NCI-H446 (cell line): ENCODE results near the gene RNF34.

Experiments
- DNase-seq, 2 experiments: peaks; one replicate each; lab custom pipeline; 2025; lab: John Stamatoyannopoulos, UW

Gene RNF34

DNA sequence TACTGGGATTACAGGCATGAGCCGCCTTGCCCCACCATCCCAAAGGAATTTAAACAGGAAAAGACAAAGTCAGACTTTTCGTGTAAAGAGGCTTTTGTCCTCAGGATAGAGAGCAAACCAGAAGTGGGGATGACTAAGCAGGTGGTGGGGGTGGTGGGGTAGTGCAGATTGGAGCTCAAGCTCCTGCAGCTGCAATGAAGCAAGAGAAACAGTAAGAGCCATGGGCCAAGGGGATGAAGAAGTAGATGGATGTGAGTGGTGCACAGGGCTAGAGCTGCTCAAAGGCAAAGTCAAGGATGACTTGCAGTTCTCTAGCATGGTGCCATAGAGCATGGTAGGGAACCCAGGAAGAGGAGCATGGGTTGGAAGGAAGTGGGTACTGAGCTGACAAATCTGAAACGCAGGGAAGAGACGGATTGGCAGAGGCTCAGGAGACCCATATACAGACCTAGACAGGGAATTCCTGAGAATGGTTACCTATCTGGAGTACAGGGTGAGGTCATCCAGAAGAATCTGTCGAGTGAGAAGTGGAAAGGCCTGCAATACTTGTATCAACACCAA is 11.4 kb upstream of the RNF34 start:
- DNase-seq: no peak

DNA sequence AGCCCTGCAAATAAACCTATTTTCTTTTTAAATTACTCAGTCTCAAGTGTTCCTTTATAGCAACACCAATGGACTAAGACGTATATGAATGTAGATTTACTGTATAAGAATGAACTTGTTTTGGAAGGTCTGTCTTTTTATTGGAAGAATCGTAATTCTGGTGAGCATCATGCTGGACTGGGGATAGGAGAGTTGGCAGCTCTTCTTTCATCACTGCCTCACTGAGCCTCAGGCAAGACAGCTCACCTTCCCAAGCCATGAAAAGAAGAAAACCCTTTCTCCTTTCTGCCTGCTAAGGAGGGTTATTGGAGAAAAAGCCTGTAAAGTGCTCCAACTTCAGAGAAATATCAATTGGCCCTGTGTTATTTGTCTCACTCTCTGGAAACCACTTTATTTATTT is 9.1 kb upstream of the RNF34 start:
- no peak for DNase-seq

DNA sequence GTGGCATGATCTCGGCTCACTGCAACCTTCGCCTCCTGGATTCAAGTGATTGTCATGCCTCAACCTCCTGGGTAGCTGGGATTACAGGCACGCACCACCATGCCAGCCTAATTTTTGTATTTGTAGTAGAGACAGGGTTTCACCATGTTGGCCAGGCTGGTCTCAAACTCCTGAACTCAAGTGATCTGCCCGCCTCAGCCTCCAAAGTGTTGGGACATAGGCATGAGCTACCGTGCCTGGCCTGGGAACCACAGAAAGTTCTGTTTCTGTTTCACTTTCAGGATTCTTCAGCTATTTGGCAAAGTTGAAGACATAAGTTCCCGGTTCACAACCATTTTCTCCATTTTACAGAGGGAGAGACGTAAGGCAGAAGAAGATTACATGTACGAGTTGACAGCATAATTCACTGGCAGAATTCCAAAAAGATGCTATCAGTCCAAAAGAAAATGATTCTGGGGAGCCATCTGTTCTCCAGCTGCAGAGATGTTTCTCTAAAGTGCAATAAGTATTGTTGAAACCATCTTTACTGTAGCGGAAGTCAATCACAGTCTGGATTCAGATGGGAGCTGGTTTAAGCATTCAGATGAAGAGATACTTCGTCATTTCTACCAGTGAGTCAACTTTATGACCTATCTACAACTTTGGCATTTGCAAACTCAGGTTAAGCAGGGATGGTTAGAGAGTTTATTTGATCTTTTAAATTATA is 8.1 kb upstream of the RNF34 start:
- DNase-seq: no peak

DNA sequence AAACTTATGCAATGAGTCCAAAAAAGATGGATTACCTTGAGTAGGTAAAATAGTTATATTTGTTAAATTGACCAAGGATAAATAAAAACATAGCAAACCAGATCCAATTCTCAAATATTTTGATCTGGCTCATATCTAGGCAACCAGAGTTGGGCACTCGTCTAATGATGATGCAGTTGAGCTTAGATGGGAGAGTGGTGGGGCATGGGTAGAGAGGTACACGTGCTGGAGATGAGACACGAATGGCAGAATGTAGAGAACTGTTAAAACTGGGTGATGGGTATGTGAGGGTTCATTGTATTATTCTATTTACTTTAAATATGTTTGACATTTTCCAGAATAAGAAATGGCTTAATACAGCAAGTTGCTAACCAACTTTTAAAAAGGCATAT is 7.6 kb upstream of the RNF34 start:
- DNase-seq: no peak

DNA sequence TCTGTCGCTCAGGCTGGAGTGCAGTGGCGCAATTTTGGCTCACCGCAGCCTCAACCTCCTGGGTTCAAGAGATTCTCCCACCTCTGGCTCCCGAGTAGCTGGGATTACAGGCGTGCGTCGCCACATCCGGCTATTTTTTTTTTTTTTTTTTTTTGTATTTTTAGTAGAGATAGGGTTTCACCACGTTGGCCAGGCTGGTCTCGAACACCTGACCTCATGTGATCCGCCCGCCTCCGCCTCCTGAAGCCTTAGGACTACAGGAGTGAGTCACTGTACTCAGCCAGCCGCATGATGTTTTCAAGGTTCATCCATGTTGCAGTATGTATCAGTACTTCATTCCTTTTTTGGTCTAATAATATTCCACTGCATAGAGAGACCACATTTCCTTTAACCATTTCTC is 2.4 kb upstream of the RNF34 start:
- DNase-seq: no peak

DNA sequence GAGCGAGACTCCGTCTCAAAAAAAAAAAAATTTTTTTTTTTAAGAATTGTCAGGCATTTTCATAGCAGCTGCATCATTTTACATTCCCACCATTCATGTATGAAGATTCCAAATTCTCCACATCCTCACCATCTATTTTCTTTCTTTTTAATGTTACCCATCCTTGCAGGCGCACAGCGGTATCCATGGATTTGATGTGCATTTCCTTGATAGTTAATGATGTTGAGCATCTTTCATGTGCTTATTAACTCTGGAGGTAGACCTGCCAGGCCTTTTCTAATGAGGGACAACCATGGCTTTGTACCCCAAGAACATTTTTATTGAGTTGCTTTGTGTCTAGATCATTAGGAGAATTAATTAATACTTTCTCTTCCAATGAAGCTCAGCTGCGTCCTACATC is 1.6 kb upstream of the RNF34 start:
- DNase-seq: no peak

DNA sequence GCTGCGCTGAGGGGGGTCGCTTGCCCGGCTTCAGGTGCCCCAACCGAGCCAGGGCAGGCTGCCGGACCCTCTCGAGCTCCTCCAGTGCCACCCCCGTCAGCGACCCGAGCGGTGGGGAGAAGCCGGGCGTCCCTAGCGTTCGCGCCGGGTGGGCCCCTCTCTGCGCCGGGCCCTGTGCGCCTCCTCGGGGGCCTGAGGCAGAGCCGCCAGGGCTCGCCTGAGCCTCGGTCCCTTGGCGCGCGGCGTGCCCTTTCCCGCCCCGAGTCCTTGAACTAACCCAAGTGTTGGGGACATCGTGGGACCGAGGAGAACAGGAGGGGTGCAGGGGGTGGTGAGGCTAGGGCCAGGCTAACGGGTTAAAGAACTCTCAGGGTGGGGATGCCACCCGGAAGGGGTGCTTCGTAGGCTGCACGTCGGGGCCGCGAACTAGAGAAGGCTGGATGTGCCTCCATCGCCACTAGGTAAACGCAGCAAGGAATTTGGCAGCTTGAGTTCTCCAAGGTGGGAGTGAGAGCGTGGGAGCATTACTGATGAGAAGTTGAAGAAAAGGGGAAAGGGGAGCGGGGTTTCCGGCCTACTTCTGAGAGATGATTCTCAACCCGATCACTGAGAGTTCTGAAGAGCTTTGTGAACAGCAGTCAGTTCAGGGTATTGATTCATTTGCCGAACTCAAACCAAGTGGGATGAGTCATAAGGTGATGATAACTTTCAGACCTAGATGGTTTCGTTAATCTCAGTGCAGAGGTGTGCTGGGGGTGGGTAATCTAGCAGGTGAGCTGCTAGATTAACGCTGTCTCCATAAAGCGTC is 618 bp downstream of the RNF34 start:
- DNase-seq: no peak

DNA sequence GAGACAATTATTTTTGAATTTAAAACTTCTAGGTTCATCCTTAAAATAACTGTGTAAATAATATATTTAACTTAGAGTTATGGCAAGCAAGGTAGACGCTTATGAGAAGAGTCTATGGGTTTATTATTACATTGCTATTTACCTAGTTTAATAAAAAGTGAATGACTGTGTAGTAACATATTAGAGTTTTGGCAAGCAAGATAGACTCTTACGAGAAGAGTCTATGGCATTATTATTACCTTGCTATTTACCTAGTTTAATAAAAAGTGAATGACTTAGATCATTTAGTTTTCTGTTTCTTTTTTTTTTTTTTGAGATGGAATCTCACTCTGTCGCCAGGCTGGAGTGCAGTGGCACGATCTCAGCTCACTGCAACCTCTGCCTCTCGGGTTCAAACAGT is 3.8 kb downstream of the RNF34 start:
- DNase-seq: no peak

DNA sequence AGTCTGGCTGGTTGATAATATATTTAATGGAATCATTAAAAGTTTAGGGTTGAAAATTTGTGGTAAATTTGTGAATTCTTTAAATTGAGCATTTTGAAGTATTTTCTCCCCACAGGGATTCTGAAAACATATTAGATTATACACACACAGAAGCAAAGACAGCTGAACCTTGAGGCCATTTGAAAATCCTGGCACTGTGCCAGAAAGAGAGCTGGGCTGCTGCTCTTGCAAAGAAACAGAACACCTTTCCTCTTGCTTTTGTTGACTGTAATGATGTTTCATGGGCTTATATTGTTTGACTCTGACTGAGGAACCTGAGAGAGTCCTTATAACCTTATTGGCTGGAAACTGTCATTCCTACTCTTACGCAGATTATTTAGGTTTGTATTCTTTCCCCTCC is 4.8 kb downstream of the RNF34 start:
- DNase-seq: peak in 1 of 2 experiments; percentile 38

DNA sequence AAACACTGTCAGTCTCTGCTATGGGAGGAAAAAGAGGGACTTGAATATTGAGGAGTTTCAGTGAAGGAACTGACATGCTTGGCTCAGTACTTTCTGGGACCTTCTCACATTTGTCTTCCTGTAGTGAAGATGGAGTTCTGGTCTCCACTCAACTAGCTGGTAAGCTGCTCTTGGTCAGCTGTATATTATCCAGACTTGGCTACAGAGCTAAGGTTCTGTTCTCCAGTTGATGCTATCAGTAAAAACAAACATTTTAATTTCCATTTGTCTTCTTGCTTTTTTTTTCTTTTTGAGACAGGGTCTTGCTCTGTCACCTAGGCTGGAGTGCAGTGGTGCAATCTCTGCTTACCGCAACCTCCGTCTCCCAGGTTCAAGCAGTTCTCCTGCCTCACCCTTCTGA is 5.3 kb downstream of the RNF34 start:
- no peak for DNase-seq

DNA sequence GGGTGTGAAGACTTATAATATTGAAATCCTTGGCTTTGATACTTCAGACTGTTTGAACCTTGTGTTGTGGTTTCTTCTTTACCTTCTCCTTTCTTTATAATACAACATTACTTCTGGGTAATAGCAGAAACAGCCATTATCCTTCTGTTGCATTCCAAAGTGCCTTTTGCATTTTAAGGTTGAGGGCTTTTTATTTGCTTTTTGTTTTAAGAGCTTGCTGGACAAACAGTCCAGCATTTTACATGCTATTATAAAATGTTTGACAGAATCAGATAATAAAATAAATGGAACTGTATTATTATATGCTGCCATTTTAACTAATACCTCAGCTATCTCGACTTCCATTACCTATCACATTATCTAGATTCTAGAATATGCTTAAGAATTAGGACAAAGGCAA is 14.0 kb downstream of the RNF34 start:
- no peak for DNase-seq

DNA sequence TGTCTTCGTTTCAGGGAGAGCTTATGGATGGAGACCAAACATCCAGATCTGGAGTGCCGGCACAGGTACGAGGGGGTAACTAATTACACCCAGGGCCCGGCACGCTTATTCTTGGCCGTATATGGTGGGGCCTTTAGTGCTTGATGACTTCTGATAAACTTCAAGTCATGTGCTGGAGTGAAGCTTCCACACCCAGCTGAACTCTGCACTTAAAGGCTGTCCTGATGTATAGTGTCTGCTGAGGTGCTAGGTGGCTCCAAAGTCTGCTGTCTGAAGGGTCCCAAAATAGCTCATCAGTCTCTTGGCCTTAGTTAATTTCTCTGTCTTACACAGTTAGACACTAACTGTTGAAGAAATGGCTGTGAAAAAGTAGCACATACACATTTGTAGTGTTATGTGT is 17.9 kb downstream of the RNF34 start:
- no peak for DNase-seq

DNA sequence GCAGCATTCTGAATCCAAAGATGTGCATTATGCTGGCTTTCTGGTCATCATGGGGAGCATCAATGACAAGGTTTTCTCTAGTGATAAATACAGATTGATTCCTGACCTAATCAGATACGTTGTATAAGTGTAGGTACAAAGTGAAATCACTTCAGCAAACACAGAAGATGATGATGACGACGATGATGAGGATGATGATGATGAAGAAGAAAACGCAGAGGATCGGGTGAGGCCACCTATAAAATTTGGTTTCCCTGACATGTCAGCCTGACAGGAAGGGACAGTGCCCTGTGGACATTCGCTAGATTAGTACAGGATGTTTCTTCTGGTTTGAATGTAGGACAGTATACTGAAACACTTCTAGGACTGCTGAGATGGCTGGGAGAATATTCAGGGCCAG is 20.2 kb downstream of the RNF34 start:
- DNase-seq: no peak

DNA sequence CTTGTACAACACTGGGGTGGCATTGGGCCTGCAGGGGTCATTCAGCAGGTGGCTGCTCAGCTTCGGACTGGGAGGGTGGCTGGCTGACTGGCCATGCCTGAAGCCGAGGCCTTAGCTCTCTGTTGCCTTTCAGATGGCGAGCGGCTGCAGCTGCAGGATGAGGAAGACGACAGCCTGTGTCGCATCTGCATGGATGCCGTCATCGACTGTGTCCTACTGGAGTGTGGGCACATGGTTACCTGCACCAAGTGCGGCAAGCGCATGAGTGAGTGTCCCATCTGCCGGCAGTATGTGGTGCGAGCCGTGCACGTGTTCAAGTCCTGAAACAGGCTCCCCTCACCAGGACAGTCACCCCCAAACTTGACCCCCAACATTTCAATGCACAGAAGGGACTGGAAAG is 23.3 kb downstream of the RNF34 start:
- no peak for DNase-seq

DNA sequence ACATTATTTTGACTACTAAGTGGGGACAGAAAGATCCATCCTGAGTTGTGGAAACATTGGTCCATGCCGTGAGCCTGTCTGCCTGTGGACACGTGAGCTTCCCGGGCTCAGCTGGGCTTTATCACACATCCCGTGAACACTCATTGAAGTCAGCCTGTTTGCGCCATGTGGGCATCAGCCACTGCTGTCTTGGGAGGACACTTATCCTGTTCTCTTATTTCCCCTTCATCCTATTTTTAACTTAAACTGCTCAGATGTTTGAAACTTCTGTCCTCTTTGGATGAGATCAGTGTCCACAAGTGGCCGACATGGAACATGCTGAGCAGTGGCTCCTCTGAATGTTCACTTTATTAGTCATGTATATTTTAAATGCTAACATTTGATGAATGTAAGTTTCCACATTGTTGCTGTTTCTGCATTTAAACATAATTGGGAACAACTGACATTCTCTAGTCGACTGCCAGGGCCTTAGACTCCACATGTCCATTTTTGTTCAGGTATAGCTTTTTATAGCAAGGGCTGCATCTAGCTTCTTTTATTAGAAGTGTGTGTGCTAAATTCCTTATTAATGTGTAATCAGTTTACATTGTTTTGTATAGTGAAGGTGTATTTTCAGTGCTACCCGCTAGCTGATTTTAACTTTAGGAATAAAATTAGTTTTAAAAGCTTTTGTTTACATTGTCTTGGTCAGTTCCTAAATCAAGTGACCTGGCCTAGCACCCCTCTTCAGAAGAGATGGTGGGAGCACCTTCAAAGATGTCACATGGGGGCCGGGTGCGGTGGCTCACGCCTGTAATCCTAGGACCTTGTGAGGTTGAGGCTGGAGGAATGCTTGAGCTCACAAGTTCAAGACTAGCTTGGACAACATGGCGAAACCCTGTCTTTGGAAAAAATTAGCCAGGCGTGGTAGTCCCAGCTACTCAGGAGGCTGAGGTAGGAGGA is 24.0 kb downstream of the RNF34 start:
- DNase-seq: no peak

DNA sequence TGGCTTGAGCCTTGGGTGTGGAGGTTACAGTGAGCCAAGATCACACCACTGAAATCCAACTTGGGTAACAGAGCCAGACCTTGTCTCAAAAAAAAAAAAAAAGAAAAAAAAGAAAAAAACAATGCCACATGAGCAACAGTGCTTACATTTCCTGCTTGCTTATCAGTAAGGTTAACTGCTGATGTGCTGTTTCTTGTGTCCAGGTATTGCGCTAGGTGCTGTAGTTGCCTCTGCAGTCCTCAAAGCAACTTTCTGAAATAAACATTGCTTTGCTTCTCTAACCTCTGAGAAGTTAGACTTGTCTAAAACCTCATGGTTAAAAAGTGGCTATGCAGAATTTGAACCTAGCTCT is 24.7 kb downstream of the RNF34 start:
- no peak for DNase-seq

DNA sequence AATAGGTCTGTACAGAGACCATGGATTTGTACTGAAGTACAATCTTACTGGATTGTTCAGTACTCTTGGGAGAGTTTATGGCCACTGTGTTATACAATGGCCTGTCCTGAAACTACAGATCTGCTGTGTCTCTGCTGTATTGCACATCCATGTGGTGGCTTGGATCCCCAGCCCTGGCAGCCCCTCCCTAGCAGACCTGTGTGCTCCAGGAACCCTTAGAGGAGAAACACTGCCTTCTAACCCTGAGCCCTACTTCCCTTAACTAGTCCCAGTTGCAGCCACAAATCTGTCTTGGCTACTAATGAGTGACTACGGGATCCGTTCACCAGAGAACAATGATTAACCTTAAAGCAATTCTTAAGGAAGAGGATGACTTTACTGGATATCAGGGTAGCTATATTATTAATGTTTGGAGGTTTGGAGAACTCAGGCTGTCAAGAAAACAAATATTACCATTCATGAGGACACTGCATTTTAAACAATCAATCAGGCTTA is 27.7 kb downstream of the RNF34 start:
- no peak for DNase-seq

DNA sequence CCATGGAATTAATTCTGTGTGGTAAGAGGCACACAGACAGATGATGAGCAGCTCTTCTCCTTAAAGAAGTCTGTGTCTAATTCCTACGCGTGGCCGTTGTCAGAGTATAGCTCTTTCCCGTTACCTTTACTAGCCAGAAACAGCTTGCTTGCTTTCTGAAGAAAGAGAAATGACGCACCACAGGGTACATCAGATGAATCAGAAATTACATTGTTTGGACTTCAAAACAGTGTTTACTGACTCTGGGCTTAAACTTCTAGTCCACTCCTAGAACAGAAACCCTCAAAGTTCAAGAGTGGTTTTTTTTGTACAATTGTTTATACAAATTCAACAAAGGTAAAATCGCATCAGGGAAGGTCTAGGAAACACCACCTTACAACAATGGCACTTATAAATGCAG is 29.0 kb downstream of the RNF34 start:
- no peak for DNase-seq

DNA sequence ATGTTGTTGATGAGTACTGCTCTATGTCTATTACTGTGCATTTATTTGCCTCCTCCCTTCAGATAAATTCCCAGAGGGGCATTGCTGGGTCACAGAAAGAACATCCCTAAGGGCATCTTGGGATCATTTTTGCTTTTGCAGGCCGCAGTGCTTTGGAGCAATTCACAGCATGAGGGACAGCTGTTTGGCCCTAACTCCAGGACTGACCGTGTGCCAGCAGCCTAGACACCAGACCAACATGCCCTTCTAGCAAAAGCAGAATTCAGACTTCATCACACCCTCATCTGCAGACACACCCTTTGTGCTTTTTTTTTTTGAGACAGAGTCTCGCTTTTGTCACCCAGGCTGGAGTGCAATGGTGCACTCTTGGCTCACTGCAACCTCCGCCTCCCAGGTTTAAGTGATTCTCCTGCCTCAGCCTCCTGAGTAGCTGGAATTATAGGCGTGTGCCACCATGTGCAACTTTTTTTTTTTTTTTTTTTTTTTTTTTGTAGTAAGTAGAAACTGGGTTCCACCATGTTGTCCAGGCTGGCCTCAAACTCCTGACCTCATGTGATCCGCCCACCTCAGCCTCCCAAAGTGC is 31.0 kb downstream of the RNF34 start:
- no peak for DNase-seq

DNA sequence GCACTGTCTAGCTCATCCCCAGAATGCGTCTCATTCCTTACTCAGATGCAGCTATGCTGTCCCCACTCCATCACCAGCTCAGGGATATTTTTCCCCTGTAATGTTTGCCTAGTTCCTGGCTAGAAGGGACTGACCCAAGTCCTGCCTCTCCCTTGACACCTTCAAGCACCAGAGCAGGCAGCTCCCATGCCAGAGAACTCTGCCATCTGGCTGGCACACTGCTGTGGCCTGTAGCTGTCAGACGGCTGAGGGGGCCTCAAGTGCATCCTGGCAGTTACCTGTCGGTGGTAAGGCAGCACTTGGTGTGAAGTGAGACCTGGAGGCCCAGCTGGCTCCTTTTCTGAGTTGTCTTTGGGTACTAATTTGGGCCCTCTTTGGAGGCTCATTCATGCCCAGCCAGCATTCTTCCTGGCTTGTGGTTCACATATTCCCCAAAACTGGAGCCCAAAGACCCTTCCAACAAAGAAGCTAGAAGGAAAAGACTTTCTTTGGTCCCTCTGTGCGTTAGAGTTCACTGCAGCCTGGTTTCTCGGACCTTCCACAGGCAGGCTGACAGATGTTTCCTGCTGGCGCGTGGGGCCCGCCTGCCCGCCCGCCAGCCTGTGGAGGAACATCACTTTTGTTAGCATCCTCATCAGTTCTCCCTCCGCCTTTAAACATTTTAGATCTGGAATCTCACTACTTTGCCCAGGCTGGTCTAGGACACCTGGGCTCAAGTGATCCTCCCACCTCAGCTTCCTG is 33.0 kb downstream of the RNF34 start:
- DNase-seq: no peak

DNA sequence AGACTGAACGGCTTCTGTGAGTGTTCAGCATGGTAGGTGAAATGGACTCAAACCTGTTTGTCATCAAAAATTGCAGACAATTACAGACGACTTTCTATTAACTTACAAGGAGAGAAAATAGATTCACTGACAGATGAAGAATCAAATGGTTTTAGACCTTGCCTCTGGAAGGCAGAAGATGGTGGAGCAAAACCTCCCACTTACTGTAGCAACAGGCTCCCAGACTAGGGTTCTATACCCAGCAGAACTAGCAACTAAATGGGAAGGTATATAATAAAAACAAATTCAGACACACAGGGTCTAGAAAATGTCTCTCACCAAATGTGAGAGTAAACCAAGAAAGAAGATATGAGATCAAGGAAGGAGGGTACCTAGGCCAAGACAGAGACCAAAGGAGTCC is 36.8 kb downstream of the RNF34 start:
- DNase-seq: no peak
